Stimulated activated CD4-positive, alpha-beta T cell treated with anti-CD3 and anti-CD28 coated beads, Interleukin-12 subunit alpha, Interleukin-12 subunit beta, amount 100 ng/mL, for 4 hours (primary cell): ENCODE results near the gene RASA2.
"Not testable (repeated sequence)": the region's sequence is repeated elsewhere in the genome, so short reads cannot be mapped to it uniquely, and the experiment has no call there.

ENCODE experiments used
- DNase-seq: peaks from one replicate; pipeline ENCODE4 v3.0.0-alpha.2; 2020

The RASA2 gene

GRCh38 chr3:141499965-141500364 is 13.1 kb downstream of the RASA2 start:
- DNase-seq = no peak

DNA sequence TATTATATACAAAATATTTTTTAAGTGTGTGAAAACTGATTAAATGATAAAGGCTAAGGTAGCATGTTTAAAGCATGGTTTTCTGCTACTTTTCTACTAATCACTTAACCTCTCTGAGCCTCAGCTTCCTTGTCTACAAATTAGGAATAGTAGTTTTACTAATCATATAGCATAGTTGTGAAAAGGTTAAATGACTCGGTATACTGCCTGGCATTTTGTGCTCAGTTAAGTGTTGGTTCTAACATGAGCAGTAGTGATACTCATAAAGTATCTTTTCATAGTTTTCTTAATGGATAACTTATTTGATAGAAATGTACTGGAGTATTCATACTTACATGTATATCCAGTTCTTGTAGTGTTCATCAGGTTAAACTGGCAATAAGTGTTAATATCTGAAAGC is 13.6 kb downstream of the RASA2 start:
- no peak for DNase-seq

- DNase-seq = no peak
These were observed 18.3 kb downstream of the RASA2 start for GRCh38 chr3:141505166-141505565.

DNA sequence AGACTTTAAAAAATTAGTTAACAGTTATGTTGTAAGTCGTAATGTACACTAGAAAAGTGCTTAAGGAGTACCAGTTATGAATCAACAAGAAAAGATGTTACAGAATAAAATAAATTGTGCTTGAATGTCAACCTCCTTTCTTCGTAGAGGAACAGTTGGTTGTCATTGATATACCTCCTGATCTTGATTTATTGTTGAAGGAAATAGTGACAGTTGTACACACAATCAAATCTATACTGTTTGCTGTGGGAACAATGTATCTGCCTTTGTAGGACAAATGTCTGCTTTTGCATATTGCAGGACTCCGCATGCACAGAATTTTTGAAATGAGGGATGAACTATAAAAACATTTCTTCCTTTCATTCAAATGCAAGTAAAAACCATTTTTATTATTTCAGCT is 19.2 kb downstream of the RASA2 start:
- DNase-seq = no peak

DNA sequence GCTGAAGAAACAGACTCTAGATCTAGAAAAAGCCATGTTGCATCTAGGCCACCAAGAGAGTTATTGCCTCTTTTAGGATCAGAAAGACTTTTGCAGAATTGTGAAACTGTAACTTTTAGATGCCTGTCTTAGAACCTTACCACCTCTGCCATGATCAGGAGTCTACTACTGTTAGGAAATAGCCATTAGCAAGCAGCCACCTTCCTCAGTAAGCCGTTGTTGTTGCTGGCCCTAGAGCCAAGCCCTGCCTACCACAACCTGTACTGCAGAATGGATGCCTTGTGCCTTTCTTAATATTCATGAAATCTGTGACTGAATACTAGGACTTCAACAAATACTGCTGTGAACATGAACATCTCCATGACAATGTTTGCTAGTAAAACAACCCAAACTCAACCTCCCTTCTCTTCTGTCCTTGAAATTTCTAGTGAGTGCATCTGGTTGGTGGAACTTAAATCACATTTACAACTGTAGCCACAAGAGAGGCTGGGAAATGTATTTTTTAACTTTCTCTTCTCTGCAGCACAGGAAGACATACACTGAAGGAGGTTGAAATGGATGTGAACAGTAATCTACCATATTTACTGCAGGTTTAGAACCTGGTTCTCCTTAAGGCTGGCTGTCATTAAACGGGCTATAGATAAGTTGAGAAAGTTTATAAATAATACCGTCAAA is 20.7 kb downstream of the RASA2 start:
- DNase-seq = no peak

DNA sequence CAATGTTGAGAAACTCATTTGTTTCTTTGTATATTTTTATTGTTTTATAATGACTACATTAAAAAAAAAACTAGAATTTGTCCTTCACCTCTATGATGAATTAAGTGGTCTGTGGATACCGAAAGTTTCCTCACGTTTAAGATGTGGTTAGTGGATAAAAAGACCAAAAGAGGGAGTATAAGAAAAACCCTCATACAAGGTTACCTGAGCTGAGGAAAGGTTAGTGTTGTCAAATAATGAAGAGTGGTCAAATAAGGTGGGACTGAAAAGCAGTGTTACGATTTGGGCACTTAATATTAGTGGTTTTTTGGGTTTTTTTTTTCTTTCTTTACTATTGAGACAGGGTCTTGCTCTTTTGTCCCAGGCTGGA is 21.2 kb downstream of the RASA2 start:
- DNase-seq = no peak

GRCh38 chr3:141511361-141511760 is 24.5 kb downstream of the RASA2 start:
- DNase-seq = no peak

DNA sequence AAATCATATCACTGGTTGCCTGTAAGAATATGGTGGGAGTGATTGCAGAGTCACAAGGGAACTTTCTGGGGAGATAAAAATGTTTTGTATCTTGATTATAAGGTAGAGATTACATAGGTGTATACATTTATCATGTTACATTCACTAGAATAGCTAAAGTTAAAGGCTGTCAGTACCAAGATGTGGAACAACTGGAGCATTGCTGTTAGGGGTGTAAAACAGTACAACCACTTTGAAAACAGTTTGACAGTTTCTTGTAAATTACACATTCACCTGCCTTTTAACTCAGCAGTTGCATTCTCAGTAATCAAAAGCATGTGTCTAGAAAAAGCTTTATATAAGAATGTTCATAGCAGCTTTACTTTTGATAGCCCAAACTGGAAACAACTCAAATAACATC is 27.6 kb downstream of the RASA2 start:
- no peak for DNase-seq

- DNase-seq = no peak
These were observed 32.8 kb downstream of the RASA2 start for GRCh38 chr3:141519587-141519986.

DNA sequence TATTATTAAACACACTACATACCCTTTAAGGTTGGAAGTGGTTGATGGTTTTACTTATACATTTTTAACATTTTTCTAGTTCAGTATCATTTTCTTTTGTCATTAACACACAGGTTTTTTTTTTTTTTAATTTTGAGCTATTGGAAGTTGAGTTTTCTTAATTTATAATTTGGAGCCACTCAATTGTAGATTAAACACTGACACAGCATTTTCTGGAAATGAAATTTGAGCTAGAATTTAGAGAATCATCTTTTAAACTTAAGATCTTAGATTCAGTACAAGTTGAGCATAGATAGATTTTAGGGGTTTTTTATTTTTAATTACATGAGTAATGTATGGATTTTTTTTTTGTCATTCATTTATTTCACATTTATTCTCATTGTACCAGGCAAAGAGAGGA is 35.0 kb downstream of the RASA2 start:
- DNase-seq = no peak

- DNase-seq = no peak
These were observed 37.0 kb downstream of the RASA2 start for GRCh38 chr3:141523615-141524375.

- no peak for DNase-seq
These were observed 38.2 kb downstream of the RASA2 start for GRCh38 chr3:141524988-141525387.

GRCh38 chr3:141525814-141526213 is 39.0 kb downstream of the RASA2 start:
- DNase-seq = no peak

- no peak for DNase-seq
These were observed 39.9 kb downstream of the RASA2 start for GRCh38 chr3:141526709-141527108.

DNA sequence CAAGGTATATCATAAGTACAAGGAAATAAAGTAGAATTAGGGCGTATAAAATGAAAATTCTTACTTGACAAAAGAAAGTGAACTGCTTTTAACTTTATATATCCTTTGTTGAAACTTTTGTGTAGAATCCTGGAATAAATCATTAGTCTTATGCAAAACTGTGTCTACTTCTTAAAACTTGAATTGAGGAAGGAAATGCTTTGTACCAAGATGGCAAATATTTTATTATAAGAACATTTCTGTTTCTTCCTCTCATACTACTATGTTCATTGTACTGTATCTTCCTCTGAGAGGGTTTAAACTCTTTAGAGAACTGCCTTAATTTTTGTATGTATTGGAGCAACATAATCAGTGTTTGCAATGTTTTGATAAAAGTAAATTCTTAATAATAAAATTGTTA is 42.0 kb downstream of the RASA2 start:
- DNase-seq = no peak

- DNase-seq = no peak
These were observed 42.4 kb downstream of the RASA2 start for GRCh38 chr3:141529256-141529655.

DNA sequence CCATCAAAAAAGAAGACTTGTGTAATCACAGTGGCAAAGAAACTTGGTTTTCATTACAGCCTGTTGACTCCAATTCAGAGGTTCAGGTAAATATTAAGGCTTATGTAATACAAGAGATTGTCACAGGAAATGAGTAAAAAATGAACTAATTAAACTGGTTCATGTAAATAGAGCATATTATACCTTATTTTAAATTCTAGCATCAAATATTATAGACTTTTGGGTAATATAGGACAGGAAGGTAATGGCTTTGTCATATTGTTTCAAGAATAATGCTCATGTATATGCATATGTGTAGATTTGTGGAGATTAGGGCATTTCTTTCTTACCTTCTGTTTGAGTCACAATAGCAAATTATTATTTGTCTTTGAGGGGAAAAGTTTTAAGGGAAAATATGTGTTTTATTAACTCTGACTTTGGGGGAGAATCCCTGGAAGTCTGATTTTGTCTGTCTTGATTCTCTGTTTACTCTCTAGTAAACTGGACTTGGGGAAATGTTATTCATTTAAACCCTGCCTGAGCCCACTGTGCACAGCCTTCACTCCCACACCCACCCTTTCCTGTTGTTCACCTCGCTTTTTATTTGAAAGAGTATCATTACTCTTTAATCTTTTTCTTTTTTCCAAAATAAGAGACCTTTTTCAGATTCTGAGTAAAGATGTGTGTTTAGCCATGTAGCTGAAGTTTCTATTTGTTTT is 43.0 kb downstream of the RASA2 start:
- no peak for DNase-seq

DNA sequence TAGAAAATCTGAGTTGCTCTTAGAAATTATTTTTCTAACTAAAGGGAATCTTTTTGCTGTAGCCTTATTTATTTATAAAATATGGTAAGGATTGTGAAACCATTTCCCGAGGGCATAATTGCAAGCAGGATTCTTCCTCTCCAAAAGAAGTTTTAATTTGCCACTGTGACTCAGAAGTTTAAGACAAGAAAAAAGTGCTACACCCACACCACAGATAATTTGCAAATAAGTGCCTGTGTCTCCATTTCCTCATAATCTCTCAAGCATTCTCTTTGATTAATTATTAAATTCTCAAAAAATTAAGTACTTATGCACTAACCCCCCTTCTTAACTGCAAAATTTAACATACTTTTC is 43.6 kb downstream of the RASA2 start:
- no peak for DNase-seq

DNA sequence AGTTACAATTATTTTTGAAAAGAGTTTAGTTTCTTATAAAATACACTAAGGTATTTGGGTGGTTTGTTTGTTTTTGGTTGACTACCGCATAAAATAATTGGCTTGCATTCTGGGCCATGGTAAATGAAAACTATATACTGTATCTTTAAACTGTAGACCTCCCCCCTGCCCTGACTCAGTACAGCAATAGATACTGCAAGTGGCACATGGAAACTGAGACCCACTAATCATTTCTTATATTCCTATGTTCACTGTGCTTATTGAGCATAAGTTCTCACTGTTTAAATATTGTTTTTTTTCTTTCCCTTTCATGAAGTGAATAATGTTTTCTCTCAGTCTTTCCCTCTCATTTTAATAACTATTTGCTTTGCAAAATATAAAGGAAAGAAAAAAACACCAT is 45.8 kb downstream of the RASA2 start:
- no peak for DNase-seq

- DNase-seq = not testable (repeated sequence)
These were observed 49.2 kb downstream of the RASA2 start for GRCh38 chr3:141536017-141536416.

- DNase-seq = no peak
These were observed 51.0 kb downstream of the RASA2 start for GRCh38 chr3:141537856-141538255.

GRCh38 chr3:141538568-141539240 is 51.9 kb downstream of the RASA2 start:
- DNase-seq = no peak

DNA sequence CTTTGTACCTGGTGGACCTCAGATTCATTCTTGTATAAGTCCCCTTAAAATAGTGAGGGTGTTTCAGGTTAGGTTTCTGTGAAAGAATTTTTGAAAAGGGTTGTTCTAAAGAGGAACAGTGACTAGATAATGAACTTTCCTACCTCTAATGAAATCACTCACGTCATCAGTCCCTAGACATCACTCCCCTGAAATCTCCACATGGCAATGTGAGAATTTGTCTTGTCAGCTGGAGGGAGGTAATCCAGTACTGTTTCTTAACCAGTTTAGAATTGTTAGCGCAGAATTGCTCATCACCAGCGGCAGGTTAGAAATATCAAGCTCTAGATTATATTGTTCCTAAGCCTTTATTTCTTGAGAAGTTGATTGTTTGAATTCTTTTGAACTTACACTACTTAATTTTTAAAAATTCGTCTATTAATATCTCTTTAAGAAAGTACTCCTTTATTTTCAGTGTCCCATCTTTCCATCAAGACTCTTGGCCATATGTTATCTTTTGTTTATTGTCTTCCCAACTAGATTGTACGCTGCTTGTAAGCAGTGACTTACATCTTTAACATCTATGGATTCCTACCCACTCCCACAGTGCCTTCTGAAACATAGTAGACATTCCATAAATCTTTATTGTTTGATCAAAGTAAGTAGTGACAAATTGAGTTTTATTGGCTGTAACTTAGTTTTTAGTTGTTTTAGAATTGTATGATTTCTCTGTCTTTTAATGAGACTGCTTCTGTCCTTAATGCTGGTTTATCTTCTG is 52.8 kb downstream of the RASA2 start:
- DNase-seq = no peak
